K562 (cell line): ENCODE measurements around the gene PRPS1L1. TPM values are rescaled to one million over a fixed set of nuclear protein-coding genes. Genes with fewer than 3 reads are reported as not detected.

Source experiments
- ATAC-seq: fragments of 200-7000 bp; cut with Tn5 transposase; 3 replicates; pipeline ENCODE4 v1.9.1; 2020; ENCODE audit warnings: moderate library complexity
- BruUV-seq: library from RNA; stranded (reverse); fragments of 400-500 nt; replicated peaks from 2 replicates; lab custom pipeline; 2021; lab: Mats Ljungman, UMichigan
- CTCF ChIA-PET: fragments of 300-600 bp; formaldehyde crosslinking; extraction: SDS; loops from one replicate; lab custom pipeline; 2021; ENCODE audit warnings: low intra/inter-chr PET ratio; lab: Yijun Ruan, JAX
- POLR2A ChIA-PET: fragments of 300-600, 350-650 bp; sonication (Branson Sonifier 250); formaldehyde crosslinking; extraction: SDS; loops from one replicate; lab custom pipeline; 2021; ENCODE audit warnings: antibody characterized with exemption, inconsistent platforms; lab: Yijun Ruan, JAX
- DNase-seq, 4 experiments: peaks; one replicate each; pipeline versions ENCODE4 v3.0.0 to v3.0.0-alpha.2; 2011 to 2018; ENCODE audit warnings: low spot score in 3 of 4, mixed read lengths in 3 of 4; ENCODE audit errors: extremely low read depth in 1 of 4
- FAIRE-seq: peaks from 2 replicates; lab custom pipeline; 2011; peaks lifted over from hg19 to GRCh38; lab: Jason Lieb, UNC
- H2AFZ ChIP-seq: 2 replicates; pipeline ENCODE4 v1.6.0; 2011; ENCODE audit warnings: low read depth, low read length, control low read depth, inconsistent platforms
- H3K27ac ChIP-seq: fragments of 200-600 bp; 3 replicates; pipeline ENCODE4 v1.8.0; 2011; ENCODE audit warnings: low read depth, mild to moderate bottlenecking, control low read depth, inconsistent platforms, low read length, moderate library complexity, mixed read lengths; ENCODE audit errors: extremely low read depth
- H3K27me3 ChIP-seq, 2 experiments: fragments of 300-600 bp in 1 of 2; 2 replicates in 1 of 2; 3 replicates in 1 of 2; pipeline versions ENCODE4 v1.6.0 to v1.8.0; 2011; ENCODE audit warnings: inconsistent platforms in 2 of 2, low read length in 2 of 2, mild to moderate bottlenecking in 1 of 2, mixed read lengths in 1 of 2, moderate library complexity in 1 of 2; ENCODE audit not compliant: control insufficient read depth in 2 of 2, insufficient read depth in 2 of 2
- H3K36me3 ChIP-seq: fragments of 300-600 bp; 3 replicates; pipeline ENCODE4 v1.8.0; 2011; ENCODE audit warnings: mild to moderate bottlenecking, low read length, inconsistent platforms; ENCODE audit not compliant: control insufficient read depth, insufficient read depth
- H3K4me1 ChIP-seq, 2 experiments: fragments of 200-600 bp in 1 of 2; replicated peaks in 1 of 2; 2 replicates in 1 of 2; 3 replicates in 1 of 2; pipeline versions ENCODE4 v1.5.1 to v1.8.0; 2011; ENCODE audit warnings: inconsistent platforms in 2 of 2, low read length in 2 of 2, mild to moderate bottlenecking in 1 of 2, mixed read lengths in 1 of 2, moderate library complexity in 1 of 2; ENCODE audit not compliant: control insufficient read depth in 2 of 2, insufficient read depth in 2 of 2
- H3K4me2 ChIP-seq: 2 replicates; pipeline ENCODE4 v1.6.1; 2011; ENCODE audit warnings: low read length, control low read depth, inconsistent platforms, mixed read lengths; ENCODE audit not compliant: insufficient read depth
- H3K4me3 ChIP-seq: fragments of 200-600 bp; sonication (generic), shearing (Covaris generic); 2 replicates; pipeline ENCODE4 v1.5.1; 2016; ENCODE audit warnings: control low read depth, inconsistent platforms
- H3K79me2 ChIP-seq: fragments of 200-600 bp; 3 replicates; pipeline ENCODE4 v1.8.0; 2011; ENCODE audit warnings: low read length, inconsistent platforms; ENCODE audit not compliant: control insufficient read depth, insufficient read depth
- H3K9ac ChIP-seq, 2 experiments: 2 replicates each; pipeline versions ENCODE4 v1.6.0 to v1.6.1; 2011; ENCODE audit warnings: low read depth in 2 of 2, low read length in 2 of 2, control low read depth in 1 of 2, inconsistent platforms in 1 of 2, mild to moderate bottlenecking in 1 of 2, mixed read lengths in 1 of 2; ENCODE audit not compliant: insufficient read depth in 1 of 2
- H3K9me1 ChIP-seq: one replicate; pipeline ENCODE4 v1.6.0; 2011; ENCODE audit warnings: inconsistent platforms, mild to moderate bottlenecking, low read length, moderate library complexity; ENCODE audit not compliant: control insufficient read depth, insufficient read depth
- H3K9me3 ChIP-seq: replicated peaks from 2 replicates; pipeline ENCODE4 v1.5.1; 2011; ENCODE audit warnings: low read depth, low read length, inconsistent platforms; ENCODE audit not compliant: control insufficient read depth, insufficient read depth
- H4K20me1 ChIP-seq: replicated peaks from 2 replicates; pipeline ENCODE4 v1.6.1; 2011; ENCODE audit warnings: low read length, inconsistent platforms, mixed read lengths; ENCODE audit not compliant: control insufficient read depth, insufficient read depth
- ESRRB ChIP-seq: fragments of 250-450 bp; sonication (Bioruptor Pico); IDR thresholded peaks from 2 replicates; pipeline ENCODE4 v1.5.0; 2020; ENCODE audit warnings: mild to moderate bottlenecking, moderate library complexity, borderline replicate concordance
- HEY1 ChIP-seq: fragments of 250-450 bp; sonication (Bioruptor Pico); IDR thresholded peaks from 2 replicates; pipeline ENCODE4 v1.5.0; 2020; ENCODE audit warnings: mild to moderate bottlenecking, moderate library complexity, borderline replicate concordance
- HMG20B ChIP-seq: fragments of 250-450 bp; sonication (Bioruptor Pico); IDR thresholded peaks from 2 replicates; pipeline ENCODE4 v1.5.0; 2021; ENCODE audit warnings: mild to moderate bottlenecking
- MCM7 ChIP-seq, 2 experiments: fragments of 450-650 bp; IDR thresholded peaks; 2 replicates each; pipeline ENCODE4 v1.6.1; 2016 to 2018
- PHF8 ChIP-seq: fragments of 200-600 bp; sonication (generic); IDR thresholded peaks from 2 replicates; pipeline ENCODE4 v1.6.1; 2012; ENCODE audit warnings: mixed run types, mild to moderate bottlenecking, inconsistent platforms, low read length, moderate library complexity, borderline replicate concordance
- POLR2AphosphoS2 ChIP-seq: IDR thresholded peaks from 2 replicates; pipeline ENCODE4 v1.6.1; 2012; ENCODE audit warnings: low read length, improper control_type of control experiment
- PTBP1 ChIP-seq: fragments of 200-400 bp; formaldehyde crosslinking; IDR thresholded peaks from 2 replicates; pipeline ENCODE4 v1.6.1; 2017; ENCODE audit warnings: low read depth, low read length
- YY1 ChIP-seq, 3 experiments: IDR thresholded peaks; 2 replicates each; pipeline ENCODE4 v1.6.1; 2011; ENCODE audit warnings: low read length in 2 of 3, mild to moderate bottlenecking in 2 of 3, moderate library complexity in 2 of 3, borderline replicate concordance in 1 of 3, control low read depth in 1 of 3, low read depth in 1 of 3; ENCODE audit not compliant: insufficient read depth in 3 of 3, insufficient replicate concordance in 2 of 3, control insufficient read depth in 1 of 3, insufficient read length in 1 of 3; ENCODE audit errors: extremely low read depth in 1 of 3
- ZNF134 ChIP-seq: fragments of 250-450 bp; sonication (Bioruptor Pico); conservative IDR thresholded peaks from 2 replicates; pipeline ENCODE4 v1.4.0; 2020
- ZNF253 ChIP-seq: fragments of 250-450 bp; sonication (Bioruptor Pico); conservative IDR thresholded peaks from 2 replicates; pipeline ENCODE4 v1.6.1; 2021; ENCODE audit warnings: mild to moderate bottlenecking
- ZNF57 ChIP-seq: fragments of 450-650 bp; formaldehyde crosslinking; IDR thresholded peaks from 2 replicates; pipeline ENCODE4 v1.4.0; 2020; ENCODE audit warnings: mild to moderate bottlenecking, moderate library complexity
- WGBS: fragments of 100-300 bp; shearing (Covaris generic); methylation state at CpG from one replicate; pipeline ENCODE4 v1.1.6; 2016; ENCODE audit warnings: low coverage, mixed read lengths; ENCODE audit not compliant: insufficient coverage; ENCODE audit errors: missing lambda C conversion rate; 5-methylcytosine and 5-hydroxymethylcytosine counted together
- in situ Hi-C: fragments of 300-500 bp; cut with MboI; formaldehyde crosslinking; loops from 4 replicates; pipeline ENCODE4 v1.15.0; 2018; ENCODE audit warnings: inconsistent platforms, mixed read lengths
- intact Hi-C: fragments of 100-400 bp; cut with micrococcal nuclease; formaldehyde crosslinking; loops from 2 replicates; pipeline ENCODE4 v1.14.2; 2022
- polyA plus RNA-seq, 8 experiments: library from polyadenylated mRNA; depleted of rRNA in 4 of 8; stranded (reverse) in 5 of 8; unstranded in 3 of 8; fragments of >200 nt; fragmentation: Nextera tagmentation in 2 of 8; fragmentation: Illumina TruSeq in 1 of 8; extraction: Ambion mirVana in 2 of 8; extraction: Trizol in 1 of 8; gene quantifications; 2 replicates each; pipeline versions ENCODE4 v1.2.1 to v1.2.3, GENCODE V29; 2011 to 2014; ENCODE audit warnings: inconsistent platforms in 1 of 8, missing spikeins in 1 of 8
- total RNA-seq, 7 experiments: library from RNA; depleted of rRNA in 6 of 7; stranded (reverse); fragments of >200 nt in 6 of 7; fragmentation: Illumina TruSeq in 2 of 7; extraction: Trizol in 2 of 7; gene quantifications; 2 replicates each; pipeline versions ENCODE4 v1.2.1 to v1.2.3, GENCODE V29; 2011 to 2021; ENCODE audit warnings: low replicate concordance in 1 of 7

PRPS1L1 gene
- total and polyA plus RNA-seq, 9 of the 15 experiments (the other 6 are each of a cell fraction or from before 2014, with no cell fraction given) = 0.07 to 0.10 (median 0.08) TPM; not detected in 6

GRCh38 chr7:18030758-18031157, 3.1 kb upstream of the PRPS1L1 start:
- Histone ChIP-seq H3K9me1 (no peaks in the 10 kb centered on the region), H3K4me3 (no peak overlapping the region), H3K9me3 (no peaks in the 10 kb centered on the region), H3K27me3 (peaks cover 0 to 7% of the 10 kb centered on the region in 2 experiments; a peak in 1 of 5 replicates), H3K36me3 (no peaks in the 10 kb centered on the region), H2AFZ (no peak overlapping the region), H3K27ac (no peak overlapping the region), H3K4me1 (no peaks in the 10 kb centered on the region), H3K4me2 (no peak overlapping the region), H4K20me1 (no peaks in the 10 kb centered on the region), H3K79me2 (no peaks in the 10 kb centered on the region), H3K9ac (no peak overlapping the region)
- in situ Hi-C loops = no loop called here
- ATAC-seq (no peak), FAIRE-seq (no peak), DNase-seq (no peak)
- ChIA-PET CTCF (no interaction called here), POLR2A (no interaction called here)
- 0% methylated on average over 1 of the region's 1 CpG for WGBS
- intact Hi-C loops = no loop called here
- no peak for TF ChIP-seq ZNF134
- no peak for TF ChIP-seq ZNF253 (CRISPR knock-in tag)
- TF ChIP-seq PTBP1 = no peak
- no peak for TF ChIP-seq YY1 (IDR thresholded peaks at IDR 0.05; ENCODE audit: borderline replicate concordance in 1 of 3, control insufficient read depth in 1 of 3, extremely low read depth in 1 of 3, insufficient read depth in 3 of 3, insufficient read length in 1 of 3, insufficient replicate concordance in 2 of 3, low read depth in 1 of 3, low read length in 2 of 3)
- TF ChIP-seq MCM7 (IDR thresholded peaks at IDR 0.05) = no peak
- TF ChIP-seq ESRRB (CRISPR knock-in tag) = no peak
- no peak for TF ChIP-seq HEY1 (CRISPR knock-in tag)
- no peak for TF ChIP-seq POLR2AphosphoS2
- no peak for TF ChIP-seq HMG20B (CRISPR knock-in tag)
- TF ChIP-seq ZNF57 (CRISPR knock-in tag) = no peak
- TF ChIP-seq PHF8 = no peak
- no TSS peak for BruUV-seq
